Esophagus (tissue), 2 donors: ENCODE measurements around the gene RANBP1. TPM values are rescaled to one million over a fixed set of nuclear protein-coding genes. Genes with fewer than 3 reads are reported as not detected.

Experiments used
- H3K27ac ChIP-seq, 2 donors: one replicate each; pipeline ENCODE4 v1.5.1; 2013; ENCODE audit warnings: low read depth in 2 of 2, mild to moderate bottlenecking in 2 of 2, inconsistent platforms in 1 of 2, low read length in 1 of 2, moderate library complexity in 1 of 2
- H3K27me3 ChIP-seq, 2 donors: one replicate each; pipeline ENCODE4 v1.6.1; 2013; ENCODE audit warnings: low read length in 2 of 2, control low read depth in 1 of 2, mild to moderate bottlenecking in 1 of 2; ENCODE audit not compliant: insufficient read depth in 2 of 2, control insufficient read depth in 1 of 2
- H3K36me3 ChIP-seq, 2 donors: one replicate each; pipeline ENCODE4 v1.6.1; 2013; ENCODE audit warnings: low read length in 1 of 2; ENCODE audit not compliant: control insufficient read depth in 2 of 2, insufficient read depth in 2 of 2
- H3K4me1 ChIP-seq, 2 donors: one replicate each; pipeline ENCODE4 v1.6.1; 2013; ENCODE audit warnings: low read length in 1 of 2; ENCODE audit not compliant: control insufficient read depth in 2 of 2, insufficient read depth in 2 of 2
- H3K4me3 ChIP-seq, 2 donors: one replicate each; pipeline ENCODE4 v1.5.1; 2013; ENCODE audit warnings: low read length in 2 of 2, mild to moderate bottlenecking in 2 of 2, low read depth in 1 of 2, moderate library complexity in 1 of 2
- H3K9me3 ChIP-seq, 2 donors: one replicate each; pipeline ENCODE4 v1.6.1; 2013; ENCODE audit warnings: mild to moderate bottlenecking in 2 of 2, low read depth in 1 of 2, low read length in 1 of 2, moderate library complexity in 1 of 2; ENCODE audit not compliant: control insufficient read depth in 2 of 2, insufficient read depth in 1 of 2
- WGBS, 2 donors: extraction: QIAGEN DNeasy Blood & Tissue Kit; methylation state at CpG; one replicate each; pipeline ENCODE4 v1.1.7; 2013; 5-methylcytosine and 5-hydroxymethylcytosine counted together
- polyA plus RNA-seq, 2 donors: library from polyadenylated mRNA; stranded (reverse); fragments of 200-250 nt; gene quantifications; one replicate each; pipeline ENCODE4 v1.2.3, GENCODE V29; 2013
- donor health status: healthy with polysubstance abuse.
- donor health status: Bipolar disorder and iron deficiency.

The RANBP1 gene
- polyA plus RNA-seq, 2 donors = 49.2 to 136 TPM

- 10 to 11% methylated on average over 27 of the region's 27 CpGs for WGBS, 2 donors
These were observed 34.9 kb upstream of the RANBP1 start for GRCh38 chr22:20080776-20081654.

GRCh38 chr22:20083157-20083890 is 32.6 kb upstream of the RANBP1 start:
- Histone ChIP-seq H3K4me3 (no peak overlapping the region), H3K27ac (no peak overlapping the region)
- 81 to 90% methylated on average over 10 of the region's 10 CpGs for WGBS, 2 donors

More at GRCh38 chr22:20080776-20081654, 34.9 kb upstream of the RANBP1 start:
- H3K27me3 ChIP-seq = no peaks in the 10 kb centered on the region
- no peaks in the 10 kb centered on the region for H3K9me3 ChIP-seq
- H3K27ac ChIP-seq = peak overlapping the region; percentile 94 to 95
- peak overlapping the region; percentile 49 to 58 for H3K4me3 ChIP-seq
- peaks cover 9 to 25% of the 10 kb centered on the region in 2 donors for H3K4me1 ChIP-seq
- peaks cover 0 to 6% of the 10 kb centered on the region in 2 donors for H3K36me3 ChIP-seq

DNA sequence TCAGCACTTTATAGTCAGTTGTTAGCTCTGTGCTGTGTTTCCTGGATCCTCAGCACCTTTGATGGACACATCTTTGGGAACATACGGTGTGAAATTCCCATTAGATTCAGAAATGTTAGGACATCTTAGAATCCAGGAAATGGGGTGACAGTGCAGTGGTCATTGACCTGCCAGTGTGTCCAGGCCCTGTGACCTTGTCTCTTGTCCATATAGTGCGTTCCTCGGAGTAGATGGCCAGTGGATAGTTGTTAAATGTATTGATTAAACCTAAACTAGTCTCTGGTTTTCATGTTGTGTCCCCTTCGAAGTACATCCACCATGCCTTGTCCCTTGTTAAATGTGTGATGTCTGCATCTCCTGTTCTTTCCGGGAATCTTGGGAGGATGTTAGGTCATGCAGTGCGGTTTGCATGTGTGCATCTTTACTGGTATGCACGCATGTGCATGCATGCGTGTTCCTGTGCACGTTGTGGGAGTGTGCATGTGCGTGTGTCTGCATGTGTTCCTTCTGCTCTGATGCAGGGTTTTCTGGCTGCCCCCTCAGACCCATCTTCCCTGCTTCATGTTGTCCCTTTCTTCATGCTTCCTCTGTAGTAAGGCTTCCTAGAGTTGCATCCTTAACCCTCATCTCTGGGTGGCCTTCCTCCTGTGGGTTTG is 31.9 kb upstream of the RANBP1 start:
- peaks cover 9 to 25% of the 10 kb centered on the region in 2 donors for H3K4me1 ChIP-seq
- H3K27me3 ChIP-seq = no peaks in the 10 kb centered on the region
- WGBS, 2 donors = 73 to 75% methylated on average over 10 of the region's 10 CpGs
- H3K27ac ChIP-seq = no peak overlapping the region
- H3K36me3 ChIP-seq = peaks cover 13 to 29% of the 10 kb centered on the region in 2 donors
- no peaks in the 10 kb centered on the region for H3K9me3 ChIP-seq
- H3K4me3 ChIP-seq = no peak overlapping the region

More at GRCh38 chr22:20083157-20083890, 32.6 kb upstream of the RANBP1 start:
- Histone ChIP-seq H3K27me3 (no peaks in the 10 kb centered on the region), H3K36me3 (peaks cover 10 to 26% of the 10 kb centered on the region in 2 donors), H3K4me1 (peaks cover 9 to 25% of the 10 kb centered on the region in 2 donors), H3K9me3 (no peaks in the 10 kb centered on the region)

DNA sequence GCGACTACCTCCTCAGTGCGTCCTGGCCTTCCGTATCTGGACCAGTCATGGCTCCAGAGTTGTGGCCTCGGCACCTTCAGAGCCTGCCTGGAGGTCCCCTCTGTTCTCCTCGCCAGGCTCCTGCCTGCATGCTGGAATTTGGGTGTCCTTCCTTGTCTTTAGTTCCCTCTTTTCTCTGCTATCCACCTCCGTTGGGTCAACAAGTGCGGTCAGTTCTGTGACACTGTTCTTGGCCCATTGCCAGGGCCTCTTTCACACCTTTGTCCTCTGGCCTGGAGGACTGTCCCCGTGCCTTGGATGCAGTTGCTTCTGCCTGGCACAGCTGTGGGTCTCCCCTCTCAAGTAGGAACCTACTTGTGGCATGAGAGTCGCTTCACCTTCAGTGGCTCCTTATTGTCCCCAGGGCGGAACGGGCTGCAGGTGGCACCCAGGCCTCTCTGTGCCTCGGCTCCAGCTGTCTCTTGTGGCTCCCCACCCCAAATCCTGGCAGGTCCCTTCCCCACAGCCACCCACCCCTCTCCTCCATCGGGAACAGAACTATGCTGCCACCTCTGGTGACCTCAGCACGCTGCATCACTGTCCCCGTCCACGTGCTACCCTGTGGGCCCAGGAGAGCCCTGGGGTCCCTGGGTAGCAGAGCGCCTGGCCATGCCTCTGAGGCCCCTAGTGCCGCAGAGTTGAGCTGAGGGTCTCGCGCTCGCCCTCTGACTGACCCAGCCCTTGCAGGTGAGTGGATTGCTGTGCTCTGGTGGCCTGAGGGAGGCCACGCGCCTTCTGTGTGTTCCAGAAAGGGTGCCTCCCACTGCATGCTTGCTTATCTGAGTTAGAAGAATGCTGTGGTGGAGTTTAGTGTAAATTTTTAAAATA is 31.1 kb upstream of the RANBP1 start:
- Histone ChIP-seq H3K9me3 (peaks cover 0 to 2% of the 10 kb centered on the region in 2 donors), H3K4me1 (peaks cover 9 to 25% of the 10 kb centered on the region in 2 donors), H3K27ac (no peak overlapping the region), H3K36me3 (peaks cover 18 to 37% of the 10 kb centered on the region in 2 donors), H3K4me3 (no peak overlapping the region), H3K27me3 (no peaks in the 10 kb centered on the region)
- 74 to 77% methylated on average over 23 of the region's 23 CpGs for WGBS, 2 donors

- no peak overlapping the region for H3K27ac ChIP-seq
- H3K4me3 ChIP-seq = no peak overlapping the region
- H3K9me3 ChIP-seq = peaks cover 0 to 2% of the 10 kb centered on the region in 2 donors
- WGBS, 2 donors = 95 to 96% methylated on average over 20 of the region's 20 CpGs
- peaks cover 24 to 45% of the 10 kb centered on the region in 2 donors for H3K36me3 ChIP-seq
- H3K27me3 ChIP-seq = no peaks in the 10 kb centered on the region
- H3K4me1 ChIP-seq = peaks cover 9 to 25% of the 10 kb centered on the region in 2 donors
These were observed 30.3 kb upstream of the RANBP1 start for GRCh38 chr22:20085651-20086050.

- H3K4me3 ChIP-seq = no peak overlapping the region
- peaks cover 0 to 2% of the 10 kb centered on the region in 2 donors for H3K9me3 ChIP-seq
- H3K27ac ChIP-seq = no peak overlapping the region
- peaks cover 24 to 49% of the 10 kb centered on the region in 2 donors for H3K36me3 ChIP-seq
- H3K27me3 ChIP-seq = no peaks in the 10 kb centered on the region
- H3K4me1 ChIP-seq = peaks cover 7 to 24% of the 10 kb centered on the region in 2 donors
- 94% methylated on average over 24 of the region's 24 CpGs for WGBS, 2 donors
These were observed 29.8 kb upstream of the RANBP1 start for GRCh38 chr22:20086101-20086599.

- Histone ChIP-seq H3K36me3 (peaks cover 24 to 55% of the 10 kb centered on the region in 2 donors), H3K27ac (no peak overlapping the region), H3K4me3 (no peak overlapping the region), H3K27me3 (no peaks in the 10 kb centered on the region), H3K9me3 (peaks cover 0 to 2% of the 10 kb centered on the region in 2 donors), H3K4me1 (peaks cover 4 to 17% of the 10 kb centered on the region in 2 donors)
- 95 to 100% methylated on average over 5 of the region's 5 CpGs for WGBS, 2 donors
These were observed 29.1 kb upstream of the RANBP1 start for GRCh38 chr22:20086763-20087162.

- Histone ChIP-seq H3K36me3 (peaks cover 24 to 63% of the 10 kb centered on the region in 2 donors), H3K27ac (no peak overlapping the region), H3K27me3 (no peaks in the 10 kb centered on the region), H3K9me3 (peaks cover 0 to 2% of the 10 kb centered on the region in 2 donors), H3K4me3 (no peak overlapping the region), H3K4me1 (peaks cover 4 to 17% of the 10 kb centered on the region in 2 donors)
- 89 to 92% methylated on average over 14 of the region's 14 CpGs for WGBS, 2 donors
These were observed 28.3 kb upstream of the RANBP1 start for GRCh38 chr22:20087319-20088262.
